Measurements from ENCODE around the gene GCLC.

GCLC gene

DNA sequence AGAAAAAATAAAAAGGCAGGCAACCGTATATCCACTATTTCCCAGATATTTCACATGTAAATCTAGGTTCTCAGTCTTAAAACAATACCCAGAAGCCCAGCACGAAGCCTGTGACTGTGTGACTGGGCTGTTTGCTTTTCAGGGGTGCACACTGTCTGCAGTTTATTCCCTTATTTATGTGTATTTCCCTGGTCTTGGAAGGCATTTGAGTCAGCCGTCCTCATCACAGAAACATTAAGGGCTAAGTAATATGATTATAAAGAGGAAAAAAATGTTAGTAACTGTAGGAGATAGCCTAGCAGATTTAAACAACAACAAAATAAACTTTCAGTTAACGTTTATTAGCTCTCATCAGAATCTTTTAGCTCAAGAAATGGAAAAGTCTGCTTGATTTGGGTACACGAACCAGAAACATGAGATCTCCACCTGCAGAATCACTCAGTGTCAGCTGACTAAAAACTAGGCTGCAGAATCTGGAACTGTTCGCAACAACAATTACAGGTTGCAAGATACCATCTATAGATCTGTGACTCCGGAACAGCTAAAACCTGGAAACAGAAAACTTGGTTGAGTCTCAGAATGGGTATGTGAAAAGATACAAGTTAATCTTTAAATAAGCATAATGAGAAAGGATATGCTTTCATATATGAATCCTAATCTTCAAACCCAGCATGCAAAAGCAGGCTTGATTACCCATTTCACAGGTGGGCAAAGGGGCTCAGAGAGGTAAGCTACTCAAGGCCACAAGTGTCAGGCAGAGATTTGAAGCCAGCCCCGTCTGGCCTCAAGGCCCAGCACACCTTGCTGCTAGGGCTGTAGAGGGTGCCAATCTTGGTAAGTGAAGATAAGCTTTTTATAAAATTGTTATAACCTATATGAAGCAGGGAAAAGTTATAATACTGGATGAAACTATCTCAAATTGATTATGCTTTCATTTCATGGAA lies 21.1 kb downstream of the GCLC start:
- DNase-seq: no peak

DNA sequence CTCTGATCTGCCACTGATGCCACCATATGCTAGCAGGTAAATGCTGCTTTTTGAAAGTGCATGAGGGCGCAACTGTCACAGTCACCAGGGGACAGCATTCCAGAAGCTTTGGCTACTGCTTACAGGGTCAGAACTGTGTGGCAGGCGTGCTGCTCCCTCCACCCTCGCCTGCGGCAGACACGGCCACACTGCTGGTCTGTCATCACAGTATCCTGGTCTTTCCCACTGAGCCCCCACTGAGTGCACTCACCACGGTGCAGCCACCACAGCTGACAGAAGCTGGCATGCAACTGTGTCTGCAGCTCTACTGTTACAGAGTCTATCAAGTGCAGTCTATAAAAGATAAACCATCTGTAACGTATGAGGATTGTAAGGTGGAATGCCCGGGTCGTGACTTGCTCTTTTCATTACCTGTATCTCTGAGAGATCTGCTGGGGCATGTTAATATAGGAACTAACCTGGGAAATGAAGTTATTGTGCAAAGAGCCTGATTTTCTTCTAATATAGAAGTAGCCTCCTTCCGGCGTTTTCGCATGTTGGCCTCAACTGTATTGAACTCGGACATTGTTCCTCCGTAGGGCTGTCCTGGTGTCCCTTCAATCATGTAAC lies 24.5 kb downstream of the GCLC start:
- no peak for DNase-seq

DNA sequence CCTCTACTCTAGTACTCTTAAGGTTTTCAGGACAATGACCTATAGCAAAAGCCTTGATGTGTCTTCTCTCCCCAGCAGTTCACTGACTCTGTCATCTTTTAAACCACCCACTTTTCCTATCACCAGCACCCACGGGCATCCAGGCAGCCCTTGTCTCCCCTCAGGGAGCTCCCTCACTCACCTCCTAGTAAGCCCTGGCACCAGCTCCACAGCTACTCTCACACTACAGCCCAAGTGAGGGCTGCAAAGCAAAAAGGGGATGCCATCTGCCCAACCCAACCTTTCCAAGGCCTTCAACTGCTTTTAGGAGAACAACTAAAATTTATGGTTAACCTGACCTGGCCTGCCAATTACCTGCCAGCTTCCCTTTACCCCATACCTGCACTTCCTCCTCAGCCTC lies 26.0 kb downstream of the GCLC start:
- DNase-seq: no peak

DNA sequence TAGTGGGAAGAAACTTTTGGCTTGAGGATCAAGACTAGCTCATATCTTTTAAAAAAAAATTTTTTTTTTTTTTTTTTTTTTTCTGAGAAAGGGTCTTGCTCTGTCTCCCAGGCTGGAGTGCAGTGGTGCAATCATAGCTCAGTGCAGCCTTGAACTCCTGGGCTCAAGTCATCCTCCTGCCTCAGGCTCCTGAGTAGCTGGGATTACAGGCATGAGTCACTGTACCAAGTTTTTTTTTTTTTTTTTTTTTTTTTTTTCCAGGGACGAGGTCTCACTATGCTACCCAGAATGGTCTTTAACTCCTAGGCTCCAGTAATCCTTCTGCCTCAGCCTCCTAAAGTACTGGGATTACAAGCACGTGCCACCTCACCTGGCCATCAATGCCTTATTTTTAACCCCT lies 27.9 kb downstream of the GCLC start:
- DNase-seq: no peak

DNA sequence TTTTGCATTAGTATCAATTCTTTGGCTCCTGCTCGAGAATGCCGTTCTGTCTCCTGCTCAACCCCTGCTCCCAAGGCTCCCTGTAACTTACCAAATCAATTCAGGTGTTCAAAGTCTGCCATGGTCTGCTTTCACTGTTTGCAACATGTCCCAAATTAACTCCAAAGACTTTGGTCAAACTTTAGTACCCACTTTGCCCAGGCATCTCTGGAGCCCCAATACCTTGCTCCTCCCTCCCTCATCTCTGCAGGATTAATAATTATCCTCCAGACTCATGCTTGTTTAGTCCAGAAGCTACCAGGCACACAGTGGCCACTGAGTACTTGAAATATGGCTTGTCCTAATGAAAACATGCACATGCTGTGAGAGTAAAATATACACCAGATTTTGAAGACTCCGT lies 30.2 kb downstream of the GCLC start:
- no peak for DNase-seq

DNA sequence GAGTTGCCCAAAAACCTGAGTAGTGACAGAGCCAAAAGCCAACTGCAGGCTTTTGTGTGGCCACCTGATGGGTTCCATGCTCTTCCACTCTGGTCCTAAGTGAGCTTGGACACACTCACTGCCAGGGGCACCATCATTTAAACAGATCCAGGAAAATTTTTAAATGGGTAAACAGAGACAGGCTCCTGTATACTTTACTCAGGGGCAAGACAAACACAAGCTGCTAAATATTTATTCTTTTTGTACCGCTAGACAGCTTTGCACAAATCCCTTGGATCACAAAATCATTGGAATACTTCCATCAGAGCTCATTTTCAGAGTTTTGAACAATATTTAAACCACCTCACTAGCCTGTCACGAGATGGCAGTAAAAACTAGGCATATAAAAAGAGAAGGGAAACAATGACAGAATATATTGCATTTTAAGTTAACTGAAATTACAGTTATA lies 31.4 kb downstream of the GCLC start:
- no peak for DNase-seq

DNA sequence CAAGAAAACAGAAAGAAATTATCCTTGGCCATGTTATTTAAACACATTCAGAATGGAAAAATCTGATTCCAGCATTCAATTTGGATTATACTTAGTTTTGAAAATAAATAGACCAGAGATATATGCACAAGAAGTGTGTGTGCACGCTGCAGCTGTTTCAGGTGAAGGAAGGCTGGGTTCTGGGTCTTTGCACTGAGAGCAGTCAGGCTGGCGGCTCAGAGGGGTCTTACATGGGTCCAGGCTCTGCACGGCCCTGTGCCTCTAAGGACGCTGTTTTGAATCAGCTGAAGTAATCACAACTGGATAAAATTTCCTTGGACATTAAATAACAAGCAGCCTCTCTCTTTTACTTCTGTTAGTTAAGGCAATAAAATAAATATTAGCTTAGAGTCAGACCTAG lies 31.8 kb downstream of the GCLC start:
- no peak for DNase-seq

DNA sequence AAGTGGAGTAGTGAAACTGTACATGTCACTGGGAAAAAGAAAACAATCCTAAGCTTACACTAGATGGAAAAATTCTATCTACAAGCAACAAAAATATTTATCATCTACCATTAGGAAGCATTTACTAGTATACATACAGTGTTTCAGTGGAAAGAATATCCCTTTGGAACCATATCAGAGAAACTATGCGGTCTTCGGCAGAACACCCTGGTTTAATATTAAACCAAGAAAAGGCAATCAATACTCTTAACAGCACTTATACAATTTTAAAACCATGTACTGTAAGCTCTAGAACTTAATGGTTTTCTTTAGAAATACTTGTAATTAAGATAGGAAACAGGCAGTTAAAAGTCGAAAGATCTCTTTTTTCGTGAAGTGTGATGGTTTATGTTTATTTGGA lies 32.3 kb downstream of the GCLC start:
- no peak for DNase-seq

DNA sequence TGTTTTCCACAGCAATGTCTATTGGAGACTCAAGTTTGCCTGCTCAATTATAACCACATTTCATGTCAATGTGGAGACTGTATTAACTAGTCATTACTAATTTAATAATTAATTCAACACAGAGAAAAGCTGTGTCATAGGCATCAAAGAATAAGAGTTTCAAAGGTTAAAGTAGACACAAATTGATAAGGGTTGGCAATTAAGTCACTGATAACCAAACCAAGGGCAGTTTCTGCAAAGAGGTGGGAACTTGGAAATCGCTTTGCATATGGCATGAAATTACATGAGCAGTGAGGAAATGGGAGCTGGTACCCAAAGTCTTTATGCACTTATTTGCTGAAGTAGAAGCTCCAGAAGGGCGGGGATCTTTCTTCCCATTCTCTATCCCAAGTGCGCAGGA lies 34.2 kb downstream of the GCLC start:
- no peak for DNase-seq

DNA sequence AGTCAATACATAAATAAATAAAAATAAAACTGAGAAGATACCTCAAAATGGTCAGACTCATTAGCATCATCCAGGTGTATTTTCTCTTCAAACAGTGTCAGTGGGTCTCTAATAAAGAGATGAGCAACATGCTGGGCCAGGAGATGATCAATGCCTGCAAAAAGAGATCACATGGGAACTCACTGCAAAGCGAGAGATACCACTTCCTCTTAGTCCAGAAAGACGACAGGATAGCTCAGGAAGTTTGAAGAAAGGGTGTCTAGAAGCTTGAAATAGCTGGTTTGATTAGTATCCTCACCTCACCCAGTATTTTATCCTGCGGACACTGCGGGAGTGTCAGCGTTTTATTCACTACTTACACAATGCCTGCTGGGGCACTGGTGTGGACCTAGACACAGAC lies 38.0 kb downstream of the GCLC start:
- no peak for DNase-seq

DNA sequence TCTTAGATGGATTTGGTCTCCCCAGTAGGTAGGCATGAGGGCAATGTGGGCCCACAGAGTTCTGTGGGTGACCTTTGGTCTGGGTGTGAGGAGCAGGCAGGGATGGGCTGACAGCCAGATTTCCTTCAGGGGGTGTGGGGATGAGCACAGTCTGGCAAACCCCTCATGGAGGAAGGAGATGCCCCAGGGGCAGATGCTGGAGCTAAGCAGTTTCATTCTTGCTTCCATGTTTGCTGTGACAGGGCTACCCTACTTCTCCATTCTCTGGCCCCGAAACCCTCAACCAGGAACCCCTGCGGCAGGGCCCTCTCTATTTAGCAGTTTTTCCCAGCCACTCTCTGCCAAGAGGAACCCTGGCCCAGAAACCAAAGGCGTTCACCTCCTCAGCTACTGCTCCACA lies 40.4 kb downstream of the GCLC start:
- DNase-seq: no peak

DNA sequence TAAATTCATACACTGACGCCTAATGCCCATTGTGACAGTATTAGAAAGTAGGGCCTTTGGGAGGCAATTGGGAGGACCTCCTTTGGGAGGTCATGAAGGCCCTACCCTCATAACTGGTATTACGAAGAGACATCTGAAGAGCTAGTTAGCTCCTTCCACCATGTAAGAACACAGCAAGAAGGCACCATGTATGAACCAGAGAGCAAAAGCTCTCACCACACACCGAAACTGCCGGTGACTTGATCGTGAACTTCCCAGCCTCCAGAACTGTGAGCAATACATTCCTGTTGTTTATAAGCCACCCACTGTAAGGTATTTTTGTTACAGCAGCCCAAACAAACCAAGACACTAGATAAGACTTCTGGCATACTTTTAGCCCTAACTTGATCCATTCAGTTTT lies 41.8 kb downstream of the GCLC start:
- DNase-seq: no peak

DNA sequence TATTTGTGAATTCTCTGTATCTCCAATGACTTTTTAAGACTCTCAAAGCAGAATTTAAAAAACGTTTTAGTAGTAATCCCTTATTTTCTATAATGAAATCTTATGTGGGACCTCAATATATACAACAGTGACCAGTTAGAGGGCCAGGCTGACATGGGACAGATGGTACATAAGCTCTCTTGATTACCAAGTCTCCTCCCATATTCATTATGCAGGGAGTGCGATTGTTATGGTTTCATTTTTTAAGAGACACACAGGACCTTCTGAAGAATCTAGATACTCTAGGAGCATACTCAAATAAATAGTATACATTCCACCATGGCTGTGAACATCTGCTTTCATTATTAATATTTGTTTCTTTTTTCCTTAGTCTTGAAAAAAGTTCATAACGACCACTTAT lies 43.5 kb downstream of the GCLC start:
- DNase-seq: no peak

DNA sequence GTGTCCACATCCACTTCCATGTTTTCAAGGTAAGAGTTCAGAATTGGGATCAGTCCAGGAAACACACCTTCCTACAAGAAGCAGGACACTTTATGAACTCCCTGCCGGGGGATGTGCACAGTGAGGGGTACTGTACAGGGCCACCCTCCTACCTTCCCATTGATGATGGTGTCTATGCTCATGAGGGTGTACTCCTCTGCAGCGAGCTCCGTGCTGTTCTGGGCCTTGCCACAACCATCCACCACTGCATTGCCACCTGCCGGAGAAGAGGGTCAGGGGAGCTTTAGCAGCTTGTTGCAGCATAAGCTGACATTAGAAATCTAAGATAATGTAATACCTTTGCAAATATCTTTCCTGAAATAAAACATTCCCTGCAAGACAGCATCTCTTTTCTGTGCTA lies 44.8 kb downstream of the GCLC start:
- DNase-seq: no peak

DNA sequence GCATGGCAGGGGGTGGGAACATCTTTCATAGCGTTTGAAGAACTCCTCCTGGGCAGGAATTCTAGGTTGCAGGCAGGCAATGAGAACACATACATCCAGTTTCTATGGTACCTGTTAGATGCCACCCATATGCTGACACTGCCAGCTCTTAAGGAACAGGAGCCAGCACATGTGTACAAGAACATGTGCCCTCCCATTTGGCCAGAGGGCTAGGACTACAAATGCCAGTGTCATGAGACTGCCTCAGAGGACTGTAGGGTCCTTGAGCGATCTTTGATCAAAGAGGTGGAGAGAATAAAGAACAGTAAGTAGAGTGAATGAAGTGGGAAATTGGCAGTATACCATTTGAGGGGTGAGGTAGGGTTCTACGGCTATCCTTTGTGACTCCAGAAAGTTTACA lies 45.8 kb downstream of the GCLC start:
- DNase-seq: no peak

DNA sequence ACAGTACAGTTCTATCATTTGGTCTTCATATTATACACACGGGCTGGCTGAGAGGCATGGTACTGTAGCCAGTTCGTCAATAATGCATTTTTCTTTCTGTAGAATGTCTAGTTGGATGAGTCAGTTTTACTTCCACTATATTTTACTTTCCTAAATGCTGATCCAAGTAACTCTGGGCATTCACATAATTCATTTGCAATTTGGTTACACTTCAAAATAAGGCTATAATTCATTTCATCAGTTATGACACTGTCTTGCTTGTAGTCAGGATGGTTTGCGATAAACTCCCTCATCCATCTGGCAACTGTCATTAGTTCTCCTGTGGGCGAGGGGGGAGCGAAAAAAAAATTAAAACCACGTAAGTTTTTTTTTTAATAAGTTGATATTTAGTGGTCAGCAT lies 46.3 kb downstream of the GCLC start:
- DNase-seq: no peak

DNA sequence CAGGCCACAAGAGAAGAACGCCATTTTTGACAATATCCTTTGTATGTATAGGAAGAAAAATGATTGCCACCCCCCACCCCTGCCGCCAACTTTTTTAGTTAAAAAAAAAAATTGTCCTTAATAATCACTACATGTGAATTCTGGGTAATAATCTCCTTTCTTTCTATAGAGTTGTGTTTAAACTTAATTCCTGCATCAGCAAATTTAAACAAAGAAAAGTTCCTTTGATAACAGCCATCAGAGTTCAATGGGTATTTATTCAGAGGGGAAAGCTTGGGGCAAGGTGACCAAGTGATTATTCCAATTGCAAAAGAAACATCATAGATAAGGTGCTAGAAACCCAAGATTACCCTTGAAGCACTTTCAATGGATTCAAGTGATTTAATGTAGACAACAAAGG lies 47.0 kb downstream of the GCLC start:
- DNase-seq: no peak

DNA sequence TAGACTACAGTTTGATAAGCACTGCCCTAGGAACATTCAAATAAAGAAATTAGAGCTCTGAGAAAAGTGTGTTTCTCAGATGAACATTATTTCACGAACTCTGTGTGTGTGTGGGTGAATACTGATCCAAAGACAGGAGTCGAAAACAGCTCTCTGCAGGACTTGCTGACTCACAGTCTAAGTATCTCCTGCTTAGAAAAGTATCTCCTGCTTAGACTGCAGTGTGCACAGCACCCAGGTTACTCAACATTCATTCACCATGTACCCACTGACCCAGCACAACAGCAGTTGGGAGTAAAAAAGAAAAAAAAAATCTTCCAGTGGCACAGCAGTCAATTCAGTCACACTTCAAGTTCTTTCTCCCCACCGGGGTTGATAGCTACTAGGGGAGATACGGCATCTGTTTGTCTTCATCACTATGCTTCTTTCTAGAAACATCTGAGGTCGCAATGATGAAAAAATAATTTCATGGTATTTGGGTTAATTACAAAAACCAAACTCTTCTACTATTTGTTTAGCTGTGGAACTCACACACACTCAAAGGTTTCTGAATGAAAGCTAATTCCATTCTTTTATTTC lies 48.0 kb downstream of the GCLC start:
- no peak for DNase-seq

DNA sequence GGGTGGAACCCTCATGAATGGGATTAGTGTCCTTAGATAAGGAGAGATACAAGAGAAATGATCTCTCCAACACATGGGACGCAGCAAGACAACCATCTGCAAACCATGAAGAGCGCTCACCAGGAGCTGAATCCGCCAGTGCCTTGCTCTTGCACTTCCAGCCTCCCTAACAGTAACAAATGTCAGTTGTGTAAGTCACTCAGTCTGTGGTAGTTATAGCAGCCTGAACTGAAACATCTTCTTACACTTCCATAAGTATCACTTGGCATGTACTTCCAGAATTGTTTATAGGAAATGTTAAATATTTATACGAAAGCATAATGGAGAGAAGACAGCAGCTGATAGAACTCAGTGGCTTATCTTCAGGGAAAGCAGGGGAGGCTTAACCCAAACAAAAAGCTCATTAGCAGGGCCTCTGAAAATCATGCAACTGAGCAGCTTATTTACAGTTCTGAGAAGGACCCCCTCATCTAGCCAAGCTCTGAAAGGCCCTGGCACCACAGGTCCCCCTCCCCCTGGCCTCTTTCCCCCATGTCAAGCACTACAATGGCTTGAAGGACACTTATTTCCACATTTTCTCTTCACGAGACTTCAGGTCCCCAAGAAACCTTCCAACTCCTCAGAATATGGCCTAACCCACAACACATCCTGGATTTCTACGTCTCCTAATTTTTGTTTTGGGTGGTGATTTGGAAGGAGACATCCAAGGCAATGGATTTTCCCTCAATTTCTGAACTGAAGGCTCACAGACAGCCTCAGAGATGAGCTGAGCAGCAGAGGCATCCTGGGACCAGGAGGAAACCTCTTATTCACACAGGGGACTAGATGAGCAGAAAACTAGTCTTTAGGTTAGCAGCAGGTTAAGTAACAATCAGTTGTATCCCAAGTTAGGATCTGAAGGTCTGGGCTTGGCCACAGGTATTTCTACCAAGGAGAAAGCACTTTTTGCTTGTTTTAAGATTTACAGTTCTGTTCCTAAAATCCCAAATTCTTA lies 49.1 kb downstream of the GCLC start:
- no peak for DNase-seq

DNA sequence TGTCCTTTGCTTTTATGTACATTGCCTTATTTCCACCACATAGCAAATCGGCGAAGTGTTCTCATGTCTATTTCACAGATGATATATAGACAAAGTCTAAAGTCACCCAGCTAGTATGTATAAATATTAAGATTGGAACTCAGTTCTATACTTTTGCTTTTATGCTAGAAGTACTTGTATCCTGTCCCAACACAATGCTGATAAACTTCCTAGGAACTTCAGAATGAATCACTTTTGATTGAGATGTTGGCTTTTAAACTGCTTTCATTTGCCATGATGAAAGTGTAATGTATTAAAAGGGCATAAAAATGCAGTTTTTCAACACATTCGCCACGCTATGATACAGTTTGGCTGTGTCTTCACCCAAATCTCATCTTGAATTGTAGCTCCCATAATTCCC lies 50.8 kb downstream of the GCLC start:
- DNase-seq: no peak

DNA sequence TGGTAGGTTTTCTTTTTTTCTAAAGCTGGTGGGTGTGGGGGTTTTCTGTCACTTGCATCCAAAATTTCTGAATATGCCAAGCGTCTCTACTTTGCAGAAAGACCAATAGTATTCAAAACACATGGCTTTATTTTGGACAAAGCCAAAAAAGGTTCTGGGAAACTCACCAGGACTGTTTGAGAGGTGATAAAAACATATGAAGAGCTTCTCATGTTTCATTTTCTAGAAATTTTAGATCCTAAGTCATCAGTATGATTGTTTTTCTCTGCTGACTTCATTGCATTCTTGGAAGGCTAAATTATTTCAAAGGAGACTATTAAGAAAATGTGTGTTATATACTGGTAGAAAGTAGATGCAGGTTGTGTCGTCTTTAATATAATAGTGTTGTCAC lies 51.3 kb downstream of the GCLC start:
- no peak for DNase-seq

DNA sequence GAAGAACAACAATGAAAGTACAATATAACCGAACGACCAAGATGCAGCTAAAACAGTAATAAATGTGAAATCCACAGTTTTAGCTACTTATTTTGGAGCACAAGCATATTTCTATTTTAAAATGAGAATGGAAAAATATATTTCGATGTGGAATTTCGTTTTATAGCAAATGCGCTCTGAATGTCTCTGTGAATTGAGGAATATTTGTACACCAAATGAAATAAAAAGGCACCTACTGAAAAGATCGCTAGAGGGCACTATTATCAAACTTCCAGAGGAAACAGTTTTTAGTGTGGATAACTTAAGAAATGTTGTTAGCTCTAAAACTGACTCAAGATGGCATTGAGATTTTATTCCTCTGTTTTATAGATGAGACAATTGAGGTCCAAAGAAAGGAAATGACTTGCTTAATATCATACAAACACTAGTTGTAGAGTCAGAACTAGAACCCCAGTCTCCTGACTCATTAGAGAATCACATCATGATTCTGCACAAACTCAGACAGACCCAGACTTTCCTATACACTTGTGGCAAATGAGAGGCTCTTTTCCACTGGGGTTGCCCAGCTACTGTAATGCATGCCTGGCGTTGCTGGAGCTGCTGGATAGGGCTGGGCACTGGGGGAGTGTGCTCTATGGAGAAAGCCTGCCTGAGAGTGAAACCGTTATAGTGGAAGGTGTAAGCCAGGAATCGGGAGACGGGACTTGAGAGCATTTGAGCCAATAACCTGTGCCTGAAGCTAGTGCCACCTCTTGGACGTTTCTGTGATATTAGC lies 51.9 kb downstream of the GCLC start:
- DNase-seq: peak; percentile 64

All from stimulated activated CD4-positive, alpha-beta T cell treated with anti-CD3 and anti-CD28 coated beads, Interleukin-15, amount 100 ng/mL, for 24 hours (primary cell).